GM21723 (cell line): ENCODE data around the gene TBR1.

Experiments used
- ATAC-seq: cut with Tn5 transposase; IDR thresholded peaks from one replicate; pipeline ENCODE4 v1.9.1; 2021; ENCODE audit warnings: mild to moderate bottlenecking, moderate library complexity; ENCODE audit not compliant: unreplicated experiment

Gene TBR1

DNA sequence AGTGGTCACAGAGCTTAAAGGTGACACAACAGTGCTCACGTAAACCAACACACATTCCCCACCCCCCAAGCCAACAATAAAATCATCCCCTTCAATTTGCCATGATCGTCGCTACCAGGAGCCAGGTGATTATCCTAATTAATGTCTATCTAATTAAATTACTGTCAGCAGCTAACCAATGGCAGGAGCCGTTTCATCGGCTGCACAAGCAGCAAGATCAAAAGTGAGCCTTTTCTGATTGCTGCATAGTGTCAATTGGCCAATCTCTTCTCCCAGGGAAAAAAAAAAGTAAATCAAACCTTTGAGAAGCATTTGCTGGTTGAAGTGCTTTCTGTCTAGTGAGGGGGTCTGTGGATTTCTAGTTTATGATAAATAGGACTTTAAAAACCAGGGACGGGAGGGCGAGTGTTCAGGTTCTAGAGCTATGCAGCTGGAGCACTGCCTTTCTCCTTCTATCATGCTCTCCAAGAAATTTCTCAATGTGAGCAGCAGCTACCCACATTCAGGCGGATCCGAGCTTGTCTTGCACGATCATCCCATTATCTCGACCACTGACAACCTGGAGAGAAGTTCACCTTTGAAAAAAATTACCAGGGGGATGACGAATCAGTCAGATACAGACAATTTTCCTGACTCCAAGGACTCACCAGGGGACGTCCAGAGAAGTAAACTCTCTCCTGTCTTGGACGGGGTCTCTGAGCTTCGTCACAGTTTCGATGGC is at the start of gene TBR1:
Gene TBR1, plus strand, starts transcription at position 311 of the 721 bp plus-strand sequence. Its CDS starts 114 bp downstream, at position 425.
- no peak for ATAC-seq

DNA sequence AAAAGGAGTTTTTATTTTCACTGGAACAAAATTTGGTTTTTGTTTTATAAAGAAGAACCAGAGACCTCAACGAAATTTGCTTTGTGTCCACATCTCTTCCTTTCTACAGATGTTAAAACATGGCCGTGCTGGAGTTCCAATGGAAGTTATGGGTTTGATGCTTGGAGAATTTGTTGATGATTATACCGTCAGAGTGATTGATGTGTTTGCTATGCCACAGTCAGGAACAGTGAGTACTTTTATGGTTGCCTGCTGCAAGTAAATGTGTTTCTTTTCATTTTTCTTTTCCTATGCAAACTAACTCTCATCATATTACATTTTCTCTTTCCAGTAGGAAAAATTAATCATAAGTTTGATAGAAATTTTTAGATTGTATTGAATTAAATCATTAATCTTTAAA is 48.4 kb upstream of the TBR1 start:
- no peak for ATAC-seq

DNA sequence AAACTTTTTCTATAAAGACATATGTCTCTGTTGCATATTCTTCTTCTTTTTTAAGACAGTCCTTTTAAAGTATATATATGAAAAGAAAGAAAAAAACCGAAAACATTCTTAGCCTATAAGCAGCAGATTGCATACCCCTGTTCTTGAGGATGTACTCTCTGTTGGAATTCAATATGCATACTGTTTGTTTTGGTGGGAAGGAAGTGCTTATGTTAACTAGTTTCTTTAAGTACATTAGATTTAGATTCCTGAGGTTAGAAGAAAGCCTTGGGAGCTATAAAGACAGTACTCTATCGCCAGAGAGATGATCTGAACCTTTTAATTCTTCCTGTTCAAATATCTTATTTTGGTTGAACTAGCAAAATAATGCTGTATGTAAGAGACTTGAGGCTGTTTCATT is 46.8 kb upstream of the TBR1 start:
- no peak for ATAC-seq

DNA sequence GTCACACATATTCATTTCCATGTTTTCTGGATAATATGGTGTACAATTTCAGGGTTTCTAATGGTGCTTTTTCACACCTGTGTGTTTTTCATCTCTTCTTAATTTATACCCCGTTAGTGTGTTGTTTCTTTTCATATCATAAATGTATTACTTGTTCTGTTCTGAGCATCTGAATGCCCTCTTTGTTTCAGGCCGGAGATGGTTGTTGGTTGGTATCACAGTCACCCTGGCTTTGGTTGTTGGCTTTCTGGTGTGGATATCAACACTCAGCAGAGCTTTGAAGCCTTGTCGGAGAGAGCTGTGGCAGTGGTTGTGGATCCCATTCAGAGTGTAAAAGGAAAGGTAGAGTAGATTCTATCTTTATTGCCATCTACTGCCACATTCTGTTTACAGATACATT is 45.1 kb upstream of the TBR1 start:
- no peak for ATAC-seq

- no peak for ATAC-seq
These were observed 44.2 kb upstream of the TBR1 start for GRCh38 chr2:161371869-161372268.

GRCh38 chr2:161373942-161374341 is 42.2 kb upstream of the TBR1 start:
- no peak for ATAC-seq

DNA sequence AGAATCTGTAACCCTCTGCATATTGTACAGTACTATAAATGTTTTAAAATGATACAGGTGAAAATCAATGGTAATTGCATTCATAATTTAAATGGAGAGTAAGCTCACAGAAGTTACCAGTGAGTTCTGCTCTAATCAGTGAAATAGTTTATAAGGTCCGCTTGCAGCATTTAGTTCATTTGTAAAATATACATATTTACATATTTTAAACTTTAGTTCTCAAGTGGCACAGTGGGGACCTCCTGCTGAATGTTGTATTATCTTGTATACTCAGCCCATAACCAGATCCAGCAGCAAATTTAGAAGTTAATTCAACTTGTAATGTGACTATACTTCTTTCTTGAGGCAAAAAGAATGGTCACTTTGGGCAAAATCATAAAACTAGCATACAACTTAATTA is 41.7 kb upstream of the TBR1 start:
- no peak for ATAC-seq

DNA sequence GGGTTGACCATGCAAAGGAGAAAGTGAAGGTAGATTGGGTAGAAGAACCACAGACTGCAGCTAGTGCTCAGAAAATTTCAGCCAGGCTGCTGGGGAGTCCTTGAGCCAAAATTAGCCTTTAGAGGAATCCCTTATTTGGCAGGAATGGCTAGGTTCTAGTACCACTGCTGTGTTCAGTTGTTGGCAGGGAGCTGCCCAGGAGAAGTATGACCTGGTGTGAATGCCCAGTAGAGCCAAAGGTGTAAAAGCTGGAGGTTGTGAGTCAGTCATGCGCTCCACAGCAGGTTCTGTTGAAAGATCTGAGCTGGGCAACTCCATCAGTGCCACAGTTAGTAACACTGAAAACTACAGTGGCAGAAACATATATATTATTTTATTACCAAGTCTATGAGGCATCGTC is 36.4 kb upstream of the TBR1 start:
- no peak for ATAC-seq

- ATAC-seq: no peak
These were observed 34.6 kb upstream of the TBR1 start for GRCh38 chr2:161381546-161381945.

GRCh38 chr2:161382747-161383146 is 33.4 kb upstream of the TBR1 start:
- no peak for ATAC-seq

DNA sequence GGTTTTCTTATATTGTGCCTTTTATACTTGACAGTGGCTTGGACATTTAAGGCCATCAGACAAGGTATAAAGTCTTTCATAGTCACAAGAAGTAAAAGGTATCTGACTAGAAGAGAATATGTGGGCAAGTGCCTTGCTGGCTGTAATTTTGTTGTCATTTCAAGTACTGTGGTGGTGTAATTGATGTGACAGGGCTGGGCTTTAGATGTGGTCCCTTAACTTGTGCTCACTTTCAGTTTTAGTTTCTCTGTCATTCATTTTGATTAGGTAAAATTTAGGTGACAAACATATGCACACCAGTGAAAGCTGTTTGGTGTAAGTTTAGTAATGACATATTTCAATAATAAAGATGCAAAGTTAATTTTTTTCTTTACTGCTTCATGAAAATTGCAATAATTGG is 31.2 kb upstream of the TBR1 start:
- ATAC-seq: peak; percentile 75

GRCh38 chr2:161386228-161386824 is 29.8 kb upstream of the TBR1 start:
- peak; percentile 54 for ATAC-seq

- peak; percentile 39 for ATAC-seq
These were observed 27.8 kb upstream of the TBR1 start for GRCh38 chr2:161388146-161388779.

DNA sequence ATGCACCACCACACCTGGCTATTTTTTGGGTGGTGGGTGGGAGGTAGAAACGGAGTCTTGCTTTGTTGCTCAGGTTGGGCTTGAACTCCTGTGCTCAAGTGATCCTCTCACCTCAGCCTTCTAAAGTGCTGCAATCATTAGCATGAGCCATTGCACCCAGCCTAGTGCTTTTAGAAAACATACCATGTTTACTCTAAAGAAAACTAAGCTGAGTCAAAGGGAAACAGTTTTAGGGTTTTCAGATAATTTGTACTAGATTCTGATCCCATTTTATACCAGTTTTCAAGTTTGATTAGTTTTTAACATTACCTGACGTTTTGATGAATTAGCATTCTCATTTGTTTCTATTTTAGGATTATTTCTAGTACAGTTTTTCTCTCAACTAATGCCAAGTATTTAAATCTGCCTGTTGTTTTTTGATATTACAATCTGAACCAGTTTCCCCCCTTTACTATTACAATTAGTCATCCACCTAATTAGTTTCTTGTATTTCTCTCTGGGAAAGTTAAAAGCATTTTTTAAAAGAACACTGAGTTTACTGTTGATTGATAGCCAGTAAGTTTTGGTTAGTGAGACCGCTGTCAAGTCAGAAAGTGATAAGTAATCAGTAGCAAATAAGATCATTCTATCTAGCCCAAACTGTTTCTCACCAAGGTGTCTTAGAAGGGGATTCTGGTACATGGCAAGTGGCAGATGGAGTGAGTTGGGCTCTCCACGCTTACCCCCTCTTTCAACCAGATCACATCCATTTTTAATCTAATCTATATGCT is 24.2 kb upstream of the TBR1 start:
- no peak for ATAC-seq

- no peak for ATAC-seq
These were observed 16.0 kb upstream of the TBR1 start for GRCh38 chr2:161400076-161400475.

GRCh38 chr2:161402297-161402696 is 13.8 kb upstream of the TBR1 start:
- no peak for ATAC-seq

DNA sequence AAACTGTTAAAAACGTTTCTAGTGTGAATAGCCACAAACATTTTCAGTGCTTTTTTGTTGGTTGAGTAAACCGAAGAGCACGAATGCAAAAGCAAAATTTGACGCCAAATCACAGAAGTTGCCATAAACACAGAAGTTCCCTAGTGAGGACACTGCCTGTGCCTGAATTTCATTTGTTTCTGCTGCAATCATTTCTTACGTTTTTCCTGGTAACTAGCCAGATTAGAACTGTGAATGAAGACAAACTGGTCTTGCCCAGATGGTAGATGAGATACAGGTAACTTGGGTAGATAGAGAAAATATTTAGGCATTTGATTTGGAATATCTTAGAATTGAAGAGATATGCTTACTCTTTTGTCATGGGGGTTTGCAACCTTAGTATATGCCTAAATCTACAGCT is 9.8 kb upstream of the TBR1 start:
- no peak for ATAC-seq

DNA sequence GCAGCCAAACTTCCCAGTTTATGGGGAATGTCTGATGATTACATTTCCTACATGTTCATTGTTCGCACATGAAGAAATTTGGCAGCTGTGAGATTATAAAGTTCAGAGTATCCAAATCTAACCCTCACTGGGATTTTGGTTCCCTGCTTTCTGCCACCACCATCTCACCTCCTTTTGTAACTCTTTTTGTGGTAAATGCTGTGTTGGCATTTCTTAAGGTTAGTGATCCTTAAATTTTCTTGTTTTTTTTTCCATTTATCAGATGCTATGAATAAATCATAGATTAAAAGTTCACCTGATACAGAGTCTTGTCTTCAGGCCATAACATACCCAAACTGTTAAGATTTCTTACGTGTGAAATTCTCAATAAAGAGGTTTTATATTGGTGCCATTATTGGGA is 8.5 kb upstream of the TBR1 start:
- no peak for ATAC-seq

- ATAC-seq: no peak
These were observed 6.7 kb upstream of the TBR1 start for GRCh38 chr2:161409308-161409907.

GRCh38 chr2:161412346-161412745 is 3.8 kb upstream of the TBR1 start:
- no peak for ATAC-seq
